Measurements from ENCODE around the gene IL22RA1. TPM values are rescaled to one million over a fixed set of nuclear protein-coding genes. Genes with fewer than 3 reads are reported as not detected.

Gene IL22RA1
- total RNA-seq, 1 experiment from 2014 or later, result 0.37 TPM

DNA sequence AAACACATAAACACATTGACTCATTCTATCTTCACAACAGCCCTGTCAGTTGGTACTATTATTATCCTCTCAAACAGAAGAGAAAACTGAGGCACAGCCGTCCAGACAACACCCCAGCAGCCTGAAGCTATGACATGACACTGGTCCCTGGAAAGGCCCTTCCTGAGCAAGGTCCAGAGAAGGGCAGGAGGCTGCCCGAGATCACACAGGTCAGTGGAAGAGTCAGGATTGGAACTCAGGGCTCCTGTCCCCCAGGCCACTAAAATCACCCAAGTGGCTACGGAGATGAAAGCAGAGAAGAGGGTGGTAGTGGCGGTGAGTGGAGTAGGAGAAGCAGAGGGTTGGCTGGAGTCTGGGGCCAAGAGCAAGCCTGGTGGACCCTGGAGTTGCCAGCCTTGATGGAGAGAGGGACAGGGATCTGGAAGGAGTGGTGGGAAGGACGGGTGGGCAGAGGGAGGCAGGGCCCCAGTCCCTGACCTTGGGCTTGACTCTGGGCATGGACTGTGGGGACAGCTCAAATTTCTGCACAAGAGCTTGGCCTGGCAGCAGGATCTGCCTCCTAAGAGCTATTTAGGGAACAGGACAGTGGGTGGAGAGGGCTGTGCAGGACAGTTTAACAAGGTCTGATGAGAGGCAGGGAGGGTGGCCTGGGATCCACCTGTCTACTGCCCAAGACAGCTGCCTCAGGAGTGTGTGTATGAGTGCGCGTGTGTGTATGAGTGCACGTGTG is 46.8 kb downstream of the IL22RA1 start:
- in situ Hi-C loops (cut with HindIII; ENCODE audit: low pct_unique_long_range_greater_than_20kb, low sequenced_read_pairs), result no loop called here
- DNase-seq (ENCODE audit: low read depth, low spot score), result no peak

DNA sequence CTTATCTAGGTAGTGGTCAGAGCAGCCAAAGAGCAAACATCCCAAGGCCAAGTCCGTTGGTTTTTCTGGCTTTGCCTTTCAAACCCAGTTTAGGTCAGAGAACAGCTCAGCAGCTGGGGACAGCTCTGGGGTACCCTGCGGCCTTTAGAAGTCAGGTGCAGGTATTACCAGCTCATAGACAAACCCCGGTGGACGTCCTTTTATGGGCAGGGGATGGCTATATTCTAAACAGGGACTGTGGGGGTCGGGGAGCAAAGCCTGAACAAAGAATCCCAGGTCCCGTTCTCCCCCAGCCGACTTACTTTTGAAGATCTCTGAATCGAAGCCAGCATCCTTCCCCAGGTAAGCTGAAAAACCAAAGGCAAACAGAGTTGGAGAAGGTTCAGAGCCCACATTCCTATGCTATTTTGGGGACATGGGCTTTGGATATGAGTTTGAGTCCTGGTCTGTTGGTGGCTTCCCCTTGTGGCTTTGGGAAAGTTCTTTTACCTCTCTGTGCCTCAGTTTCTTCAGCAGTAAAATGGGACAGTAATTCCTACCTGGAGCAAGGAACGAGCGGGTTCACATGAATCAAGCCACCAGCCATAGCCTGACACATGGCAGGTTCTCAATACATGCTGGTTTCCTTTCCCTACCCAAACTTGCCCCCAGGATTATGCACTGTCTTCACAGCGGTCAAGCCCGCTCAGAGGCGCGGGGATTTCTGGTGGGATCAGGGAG is 47.6 kb downstream of the IL22RA1 start:
- in situ Hi-C loops (cut with HindIII; ENCODE audit: low pct_unique_long_range_greater_than_20kb, low sequenced_read_pairs), result no loop called here
- no peak for DNase-seq (ENCODE audit: low read depth, low spot score)

DNA sequence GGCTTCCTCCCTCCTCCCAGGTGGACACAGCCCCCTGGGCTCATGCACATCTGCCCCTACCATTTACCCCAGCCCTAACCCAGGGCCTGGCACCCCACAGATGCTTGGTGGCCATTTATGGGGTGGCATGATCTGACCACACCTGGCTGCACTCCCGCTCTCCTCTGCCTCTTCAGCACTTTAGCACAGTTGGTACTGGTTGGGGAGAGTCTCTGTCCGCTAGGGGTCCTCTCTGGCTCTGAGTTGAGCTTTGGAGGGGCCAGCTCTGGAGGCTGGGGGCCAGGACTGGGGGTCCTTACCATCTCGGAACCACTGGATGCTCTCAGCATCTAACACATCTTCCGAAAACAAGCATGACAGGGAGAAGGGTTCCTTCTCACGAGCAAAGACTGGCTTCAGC is 48.4 kb downstream of the IL22RA1 start:
- in situ Hi-C loops (cut with HindIII; ENCODE audit: low pct_unique_long_range_greater_than_20kb, low sequenced_read_pairs), result no loop called here
- no peak for DNase-seq (ENCODE audit: low read depth, low spot score)

DNA sequence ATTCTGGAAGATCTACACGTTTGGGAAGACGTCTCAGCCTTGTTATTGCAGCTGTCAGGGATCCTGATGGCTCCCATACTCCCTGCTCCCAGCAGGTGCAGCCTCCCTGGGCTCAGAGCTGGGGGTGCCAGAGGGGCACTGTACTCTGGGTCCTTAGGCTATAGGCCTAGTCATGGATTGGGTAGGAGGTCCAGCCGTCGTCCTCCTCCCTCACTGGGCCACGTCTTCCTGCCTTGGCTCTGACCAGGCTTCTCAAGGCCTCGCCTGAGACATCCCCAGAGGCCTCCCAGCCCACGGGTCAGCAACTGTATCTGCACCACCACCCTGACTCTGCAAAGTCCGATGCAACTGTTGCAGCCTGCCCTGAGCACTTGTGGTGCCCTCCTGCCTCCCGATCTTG is 49.2 kb downstream of the IL22RA1 start:
- in situ Hi-C loops (cut with HindIII; ENCODE audit: low pct_unique_long_range_greater_than_20kb, low sequenced_read_pairs), result no loop called here
- no peak for DNase-seq (ENCODE audit: low read depth, low spot score)

DNA sequence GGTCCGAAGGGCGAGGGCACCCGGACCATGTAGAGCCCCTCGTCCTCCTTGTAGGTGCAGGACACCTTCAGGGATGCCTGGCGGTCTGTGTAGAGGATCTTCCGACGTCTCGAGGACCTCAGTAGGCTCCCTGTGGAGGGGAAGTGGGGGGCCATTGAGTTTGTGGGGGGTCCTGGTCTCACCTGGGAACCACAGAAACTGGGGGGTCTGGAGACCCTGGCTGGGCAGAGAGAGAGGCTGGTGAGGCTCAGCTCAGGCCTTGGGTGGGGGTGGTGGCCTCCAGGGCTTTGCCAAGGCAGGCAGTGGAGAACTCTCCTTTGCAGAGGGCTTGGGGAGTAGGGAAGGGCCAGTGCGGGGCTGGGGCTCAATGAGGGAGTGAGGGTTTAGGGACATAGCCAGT is 50.0 kb downstream of the IL22RA1 start:
- no peak for DNase-seq (ENCODE audit: low read depth, low spot score)
- in situ Hi-C loops (cut with HindIII; ENCODE audit: low pct_unique_long_range_greater_than_20kb, low sequenced_read_pairs), result no loop called here

DNA sequence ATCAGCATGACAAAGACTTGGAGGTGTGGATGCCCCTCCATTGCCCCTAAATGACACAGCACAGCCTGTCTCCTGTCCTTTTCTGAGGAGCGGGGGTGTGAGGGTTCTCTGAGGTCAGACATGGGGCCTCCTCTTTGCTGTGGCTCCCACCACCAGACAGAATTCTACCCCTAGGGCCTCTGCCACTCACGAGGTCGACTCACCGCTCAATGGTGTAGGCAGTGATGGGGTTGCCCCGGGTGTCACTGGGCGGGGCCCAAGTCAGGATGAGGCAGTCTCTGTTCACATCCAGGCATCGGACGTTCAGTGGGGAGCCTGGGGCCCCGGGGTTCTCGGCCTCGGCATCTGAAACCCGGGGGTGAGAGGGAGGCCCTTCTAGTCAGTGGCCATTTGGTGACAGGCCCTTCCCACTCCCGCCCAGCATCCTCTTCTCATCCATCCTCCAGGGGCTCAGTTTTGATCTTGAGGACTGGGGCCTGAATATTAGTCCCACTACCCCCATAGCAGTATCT is 50.9 kb downstream of the IL22RA1 start:
- no peak for DNase-seq (ENCODE audit: low read depth, low spot score)
- in situ Hi-C loops (cut with HindIII; ENCODE audit: low pct_unique_long_range_greater_than_20kb, low sequenced_read_pairs), result no loop called here

DNA sequence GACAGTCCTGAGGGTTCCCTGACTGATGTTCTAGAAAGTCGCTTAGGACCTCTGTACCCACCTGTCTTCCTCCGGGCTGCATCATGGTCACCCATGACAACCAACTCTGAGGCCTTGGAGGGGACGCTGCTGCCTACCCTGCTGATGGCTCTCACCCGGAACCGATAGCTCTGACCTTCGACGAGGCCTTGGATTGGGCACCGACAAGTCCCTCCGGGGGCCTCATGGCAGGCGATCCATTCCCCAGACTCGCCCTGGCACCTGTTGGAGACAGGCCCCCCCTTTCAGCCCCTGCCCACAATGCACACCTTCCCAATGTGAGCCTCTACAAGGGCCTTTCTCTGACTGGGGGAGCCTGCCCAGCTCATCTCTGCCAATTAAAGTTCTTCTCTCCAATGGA is 52.2 kb downstream of the IL22RA1 start:
- no peak for DNase-seq (ENCODE audit: low read depth, low spot score)
- in situ Hi-C loops (cut with HindIII; ENCODE audit: low pct_unique_long_range_greater_than_20kb, low sequenced_read_pairs), result no loop called here

DNA sequence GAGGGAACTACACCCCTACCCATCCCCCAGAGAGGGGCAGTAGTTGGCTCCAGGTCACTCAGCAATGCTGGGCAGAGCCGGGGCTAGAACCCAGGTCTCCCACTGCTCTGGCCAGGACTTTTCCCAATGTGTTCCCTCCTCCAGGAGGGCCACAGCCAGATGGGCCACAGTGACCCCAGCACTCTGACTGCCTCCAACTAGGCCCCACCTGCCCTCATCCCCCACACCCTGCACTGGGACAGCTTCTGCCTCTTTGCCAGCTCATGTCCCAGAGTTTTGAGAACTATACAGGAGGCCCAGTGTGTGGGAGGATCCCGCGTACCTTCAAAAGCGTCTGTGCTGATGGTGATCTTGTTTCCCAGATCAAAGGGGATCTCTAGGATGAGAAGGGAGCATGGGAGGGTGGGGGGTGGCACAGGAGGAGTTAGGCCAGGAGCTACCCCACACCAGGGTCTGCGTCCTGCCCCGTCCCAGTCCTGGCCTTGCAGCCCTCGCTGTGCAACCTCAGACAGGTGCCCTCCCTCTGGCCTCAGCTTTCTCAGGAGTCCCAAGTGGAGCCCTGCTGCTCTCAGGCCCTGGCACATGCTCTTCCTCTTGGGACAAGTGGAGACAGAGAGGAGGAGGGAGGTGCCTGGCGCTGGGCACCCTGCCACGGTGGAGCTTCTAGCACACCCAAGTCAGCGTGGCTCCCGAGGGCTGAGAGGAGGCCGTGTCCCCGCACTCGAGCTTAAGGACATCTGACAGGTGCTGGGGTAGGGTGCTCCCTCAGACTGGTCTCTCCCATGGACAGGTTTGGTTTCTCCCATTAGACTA is 53.0 kb downstream of the IL22RA1 start:
- in situ Hi-C loops (cut with HindIII; ENCODE audit: low pct_unique_long_range_greater_than_20kb, low sequenced_read_pairs), result no loop called here
- DNase-seq (ENCODE audit: low read depth, low spot score), result no peak

DNA sequence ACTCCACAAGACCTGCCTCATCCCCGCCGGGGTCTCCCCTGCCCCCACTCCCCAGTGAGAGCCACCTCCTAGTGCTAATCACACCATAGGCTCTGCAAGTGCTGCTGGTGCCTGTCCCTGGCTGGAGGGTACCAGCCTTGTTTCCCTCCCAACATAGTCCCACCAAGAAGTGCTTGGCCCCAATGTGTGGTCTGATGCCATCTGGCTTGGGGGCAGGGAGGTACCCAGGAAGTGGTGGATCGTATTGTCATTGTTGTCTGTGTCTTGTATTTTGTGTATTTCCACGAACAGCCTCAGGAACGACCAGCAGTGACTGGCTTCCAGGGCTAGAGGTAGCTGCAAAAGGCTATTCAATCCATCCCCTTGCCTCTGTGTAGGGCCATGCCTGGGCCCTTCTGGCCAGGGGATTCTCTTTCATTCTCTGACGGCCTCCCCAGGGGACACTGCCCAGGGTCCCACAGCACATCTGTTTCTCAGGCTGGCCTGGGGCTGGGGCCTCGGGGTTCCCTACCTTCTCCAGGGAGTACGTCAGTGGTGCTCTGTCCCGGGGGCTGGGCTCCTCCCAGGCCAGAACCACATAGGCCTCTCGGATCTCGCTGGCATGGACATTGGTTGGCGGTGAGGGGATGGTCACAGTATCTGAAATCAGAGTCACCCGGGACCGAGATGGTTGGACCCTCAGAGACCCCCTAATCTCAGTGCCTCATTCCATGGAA is 53.8 kb downstream of the IL22RA1 start:
- in situ Hi-C loops (cut with HindIII; ENCODE audit: low pct_unique_long_range_greater_than_20kb, low sequenced_read_pairs), result no loop called here
- no peak for DNase-seq (ENCODE audit: low read depth, low spot score)

DNA sequence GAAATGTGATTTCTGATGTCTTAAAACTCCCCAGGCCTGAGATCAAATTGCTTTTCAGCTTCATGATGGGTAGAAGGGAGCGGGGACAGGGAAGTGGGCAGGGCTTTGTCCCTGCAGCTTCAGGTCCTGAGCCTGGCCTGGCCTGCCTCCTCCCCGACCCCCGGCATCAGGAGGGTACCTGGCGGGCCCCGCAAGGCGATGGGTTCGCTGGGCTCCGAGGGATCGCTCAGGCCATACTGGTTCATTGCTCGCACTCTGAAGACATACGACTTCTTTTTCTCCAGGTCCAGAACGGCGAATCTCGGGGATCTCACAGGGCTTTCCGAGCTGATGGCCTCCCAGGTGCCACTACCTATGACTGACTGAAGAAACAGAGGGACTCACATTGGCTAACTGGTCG is 56.5 kb downstream of the IL22RA1 start:
- no peak for DNase-seq (ENCODE audit: low read depth, low spot score)
- in situ Hi-C loops (cut with HindIII; ENCODE audit: low pct_unique_long_range_greater_than_20kb, low sequenced_read_pairs), result no loop called here

DNA sequence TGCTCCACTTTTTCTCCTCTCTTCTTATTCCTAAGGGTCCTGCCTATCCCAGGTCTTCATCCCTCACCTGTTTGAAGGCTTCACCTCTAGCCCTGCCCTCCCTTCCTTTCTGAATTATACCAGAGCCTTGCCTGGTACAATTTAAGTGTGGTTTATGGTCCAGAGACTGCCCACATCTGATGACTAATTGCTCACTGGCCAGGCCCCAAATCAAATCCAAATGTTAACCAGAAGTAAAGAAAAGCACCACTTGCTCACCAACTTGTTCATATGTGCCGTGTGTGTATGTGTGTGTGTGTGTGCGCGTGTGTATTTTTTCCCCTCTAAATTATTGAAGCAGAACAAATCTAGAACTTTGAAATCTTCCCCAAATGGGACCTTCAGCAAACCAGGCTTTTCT is 57.4 kb downstream of the IL22RA1 start:
- DNase-seq (ENCODE audit: low read depth, low spot score), result no peak
- in situ Hi-C loops (cut with HindIII; ENCODE audit: low pct_unique_long_range_greater_than_20kb, low sequenced_read_pairs), result no loop called here

DNA sequence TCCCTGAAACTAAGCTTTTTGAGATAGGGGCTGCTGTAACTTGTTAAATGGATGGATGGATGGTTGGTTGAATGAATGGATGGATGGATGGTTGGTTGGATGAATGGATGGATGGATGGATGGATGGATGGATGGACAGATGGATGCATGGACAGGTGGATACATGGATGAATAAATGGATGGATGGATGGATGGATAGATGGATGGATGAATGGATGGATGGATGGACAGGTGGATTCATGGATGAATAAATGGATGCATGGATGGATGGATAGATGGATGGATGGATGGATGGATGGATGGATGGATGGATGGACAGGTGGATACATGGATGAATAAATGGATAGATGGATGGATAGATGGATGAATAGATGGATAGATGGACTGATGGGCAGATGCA is 57.9 kb downstream of the IL22RA1 start:
- in situ Hi-C loops (cut with HindIII; ENCODE audit: low pct_unique_long_range_greater_than_20kb, low sequenced_read_pairs), result no loop called here
- DNase-seq (ENCODE audit: low read depth, low spot score), result no peak

DNA sequence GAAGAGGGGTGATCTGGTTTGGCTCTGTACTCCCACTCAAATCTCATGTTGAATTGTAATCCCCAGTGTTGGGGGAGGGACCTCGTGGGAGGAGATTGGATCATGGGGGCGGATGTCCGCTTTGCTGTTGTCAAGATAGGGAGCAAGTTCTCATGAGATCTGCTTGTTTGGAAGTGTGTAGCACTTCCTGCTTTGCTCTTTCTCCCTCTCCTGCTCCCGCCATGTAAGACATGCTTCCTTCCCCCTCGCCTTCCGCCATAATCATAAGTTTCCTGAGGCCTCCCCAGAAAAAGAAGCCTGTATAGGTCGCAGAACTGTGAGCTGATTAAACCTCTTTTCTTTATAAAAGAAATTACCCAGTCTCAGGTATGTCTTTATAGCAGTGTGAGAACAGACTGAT is 58.9 kb downstream of the IL22RA1 start:
- in situ Hi-C loops (cut with HindIII; ENCODE audit: low pct_unique_long_range_greater_than_20kb, low sequenced_read_pairs), result no loop called here
- DNase-seq (ENCODE audit: low read depth, low spot score), result no peak

DNA sequence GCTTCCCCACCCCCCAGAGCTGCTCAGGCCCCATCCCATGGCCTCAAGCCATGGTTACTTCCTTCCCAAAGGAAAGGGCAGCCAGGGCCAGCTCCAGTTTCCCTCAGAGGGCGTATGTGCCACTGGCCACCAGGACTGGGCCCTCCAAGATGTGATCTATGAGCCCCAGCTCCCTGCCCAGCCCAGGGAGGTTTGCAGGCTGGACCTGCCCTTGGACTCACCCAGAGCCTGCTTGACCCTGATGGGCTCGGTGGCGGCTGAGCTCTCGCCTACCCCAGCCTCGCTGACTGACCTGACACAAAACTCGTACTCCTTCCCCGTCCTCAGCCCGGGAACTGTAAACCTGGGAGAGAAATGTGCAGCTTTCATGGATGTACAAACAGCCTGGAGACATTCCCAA is 60.6 kb downstream of the IL22RA1 start:
- in situ Hi-C loops (cut with HindIII; ENCODE audit: low pct_unique_long_range_greater_than_20kb, low sequenced_read_pairs), result no loop called here
- no peak for DNase-seq (ENCODE audit: low read depth, low spot score)

DNA sequence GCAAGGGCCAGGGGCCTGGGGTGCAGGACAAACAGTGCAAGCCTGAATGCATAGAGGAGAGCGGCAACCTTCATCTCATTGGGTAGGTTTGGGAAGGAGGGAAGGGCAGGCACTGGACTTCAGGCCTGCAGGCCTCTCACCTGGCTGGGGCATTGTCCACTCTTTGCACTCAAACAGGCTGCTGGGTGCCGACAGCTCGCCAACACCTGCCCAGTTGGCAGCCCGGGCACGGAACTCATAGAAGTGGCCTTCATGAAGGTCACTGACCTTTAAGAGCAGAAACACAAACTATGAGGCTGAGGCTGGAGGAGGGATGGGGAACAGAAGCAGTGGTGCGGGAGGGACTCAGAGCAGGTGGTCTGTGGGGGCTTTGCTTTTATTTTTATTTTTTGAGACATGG is 61.8 kb downstream of the IL22RA1 start:
- no peak for DNase-seq (ENCODE audit: low read depth, low spot score)
- in situ Hi-C loops (cut with HindIII; ENCODE audit: low pct_unique_long_range_greater_than_20kb, low sequenced_read_pairs), result no loop called here

DNA sequence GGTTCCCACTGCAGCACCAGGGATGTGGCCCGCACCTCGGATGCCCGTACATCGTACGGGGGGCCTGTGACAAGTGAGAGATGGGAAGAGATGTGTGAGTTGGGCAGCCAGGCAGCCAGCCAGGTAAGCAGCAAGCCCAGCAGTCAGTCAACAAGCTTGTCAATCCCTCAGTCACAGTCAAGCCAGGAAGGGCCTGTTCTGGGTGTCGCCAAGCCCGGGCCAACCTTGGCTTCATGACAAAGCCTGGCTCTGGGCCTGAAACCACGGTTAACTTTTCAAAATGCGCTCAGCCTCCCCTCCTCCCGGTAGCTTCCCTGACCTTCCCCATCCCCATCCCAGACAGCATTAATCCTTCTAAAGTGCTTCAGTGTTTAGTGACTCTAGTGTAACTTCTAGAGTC is 62.8 kb downstream of the IL22RA1 start:
- in situ Hi-C loops (cut with HindIII; ENCODE audit: low pct_unique_long_range_greater_than_20kb, low sequenced_read_pairs), result no loop called here
- DNase-seq (ENCODE audit: low read depth, low spot score), result no peak

DNA sequence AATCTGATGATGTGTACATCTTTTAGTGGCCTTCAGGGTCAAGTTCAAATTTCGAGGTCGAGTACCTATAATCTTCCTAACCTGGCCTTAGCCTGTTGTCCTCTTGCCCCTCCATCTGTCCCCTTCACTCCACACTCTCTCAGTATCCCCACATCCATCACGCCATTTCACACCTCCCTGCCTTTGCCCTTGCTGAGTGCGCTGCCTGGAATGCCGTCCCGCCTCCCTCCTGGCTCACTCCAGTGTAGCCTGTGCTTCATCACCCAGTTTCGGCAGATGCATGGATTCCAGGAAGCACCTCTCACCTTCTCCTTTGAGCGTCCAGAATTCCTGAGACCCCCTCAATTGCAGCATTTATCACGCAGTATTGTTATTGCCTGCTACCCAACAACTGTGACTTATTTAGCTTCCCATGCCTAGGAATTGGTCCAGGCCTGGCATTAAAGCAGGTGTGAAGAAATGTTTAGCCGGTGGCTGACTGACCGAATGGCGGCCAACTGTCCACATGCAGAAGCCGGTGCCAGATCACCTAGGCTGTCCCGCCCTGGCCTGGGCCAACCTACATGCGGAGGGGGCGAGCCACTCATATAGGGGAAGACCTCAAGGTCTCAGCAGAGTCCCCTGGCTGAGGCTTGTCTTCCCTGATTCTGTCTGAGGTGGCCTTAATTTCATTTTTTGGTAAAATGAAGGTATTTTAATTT is 65.5 kb downstream of the IL22RA1 start:
- in situ Hi-C loops (cut with HindIII; ENCODE audit: low pct_unique_long_range_greater_than_20kb, low sequenced_read_pairs), result no loop called here
- DNase-seq (ENCODE audit: low read depth, low spot score), result no peak
